ENCODE results near the gene RNF26.

Gene RNF26

DNA sequence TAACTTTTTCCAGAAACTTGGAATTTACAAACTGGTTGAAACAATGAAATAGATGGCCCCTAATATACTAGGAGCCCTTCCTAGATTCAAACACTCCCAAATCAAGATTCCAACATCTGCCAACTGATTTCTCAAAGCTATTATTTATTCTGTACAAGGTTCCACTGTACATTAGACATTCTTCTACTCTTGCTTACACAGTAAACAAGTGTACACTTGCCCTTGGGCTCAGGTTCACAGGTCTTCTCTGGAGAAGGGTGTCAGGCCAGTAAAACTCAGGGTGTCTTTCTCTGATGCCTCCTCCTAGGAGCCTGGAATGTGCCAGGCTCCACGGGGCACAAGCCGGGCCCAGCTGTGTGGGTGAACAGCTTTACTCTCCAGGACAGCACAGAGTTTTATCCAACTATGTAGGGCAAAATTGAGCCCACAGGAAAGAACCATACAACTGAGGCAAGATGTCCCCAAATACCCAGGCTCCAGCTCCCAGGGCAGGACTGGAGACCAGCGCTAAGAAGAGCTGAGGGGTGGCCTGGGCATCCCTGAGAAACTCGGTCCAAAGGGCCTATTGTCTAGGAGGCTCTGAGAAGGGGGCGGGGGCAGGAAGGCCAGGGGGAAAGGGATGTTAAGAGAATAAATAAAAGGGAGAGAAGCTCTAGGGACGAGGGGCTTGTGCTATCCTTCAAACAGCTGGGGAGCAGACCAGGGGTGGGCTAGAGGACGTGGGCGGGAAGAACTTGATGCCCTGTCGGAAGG lies 20.9 kb downstream of the RNF26 start:
- DNase-seq, result no peak

GRCh38 chr11:119356349-119357031 lies 22.2 kb downstream of the RNF26 start:
- peak; percentile 66 for DNase-seq

DNA sequence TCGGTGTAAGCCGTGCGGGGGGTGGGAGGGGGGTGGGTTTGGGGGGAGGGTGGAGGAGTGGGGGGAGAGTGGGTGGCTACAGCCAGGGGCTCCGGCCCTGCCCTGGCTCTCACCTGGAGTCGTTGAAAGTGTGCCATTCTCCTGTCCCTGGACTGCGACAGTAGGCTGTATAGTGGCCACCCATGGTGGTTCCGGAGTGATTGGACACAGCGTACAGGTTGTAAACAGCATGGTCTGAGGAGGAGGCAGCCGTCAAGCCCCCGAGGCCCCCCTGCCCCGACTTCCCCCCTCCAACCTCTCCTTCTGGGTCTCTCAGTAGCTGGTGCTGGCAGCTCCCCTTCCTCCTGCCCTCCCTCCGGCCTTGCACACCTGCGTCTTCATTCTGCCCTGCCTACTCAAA lies 22.7 kb downstream of the RNF26 start:
- no peak for DNase-seq

GRCh38 chr11:119359365-119360214 lies 25.3 kb downstream of the RNF26 start:
- no peak for DNase-seq

DNA sequence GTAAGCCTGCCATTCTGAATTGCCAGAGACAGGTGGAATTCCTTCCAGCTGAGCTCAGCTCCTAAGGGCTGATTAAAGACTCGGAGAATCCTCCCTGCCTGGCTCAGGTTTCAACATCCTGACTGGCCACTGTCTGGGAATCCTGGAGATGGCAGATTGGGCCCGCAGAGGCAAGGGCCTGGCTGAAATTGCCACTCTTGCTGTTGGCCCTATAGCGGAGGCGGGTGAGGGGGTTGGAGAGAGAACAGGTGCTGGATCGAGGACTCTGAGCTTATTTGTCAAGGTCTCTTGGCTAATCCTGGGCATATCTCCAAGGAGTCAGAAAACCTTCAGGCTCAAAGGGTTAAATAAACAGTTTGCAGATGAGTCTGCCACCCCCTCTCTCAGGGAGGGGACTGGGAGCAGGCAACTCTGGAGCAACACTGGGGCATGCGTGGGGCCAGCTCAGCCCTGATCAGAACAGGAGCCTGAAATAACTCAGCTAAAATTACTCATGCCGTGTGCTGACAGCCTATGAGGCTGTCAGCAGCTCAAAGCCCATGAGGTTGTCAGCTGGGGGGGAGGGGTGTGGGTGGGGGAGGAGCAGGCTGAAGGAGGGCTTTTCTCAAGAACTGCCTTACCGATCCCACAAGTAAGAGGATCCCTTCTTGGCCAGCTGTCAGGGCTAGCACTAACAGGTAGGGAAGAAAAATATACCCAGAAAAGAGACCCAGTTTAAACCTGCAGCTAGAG lies 26.9 kb downstream of the RNF26 start:
- DNase-seq, result peak; percentile 89

DNA sequence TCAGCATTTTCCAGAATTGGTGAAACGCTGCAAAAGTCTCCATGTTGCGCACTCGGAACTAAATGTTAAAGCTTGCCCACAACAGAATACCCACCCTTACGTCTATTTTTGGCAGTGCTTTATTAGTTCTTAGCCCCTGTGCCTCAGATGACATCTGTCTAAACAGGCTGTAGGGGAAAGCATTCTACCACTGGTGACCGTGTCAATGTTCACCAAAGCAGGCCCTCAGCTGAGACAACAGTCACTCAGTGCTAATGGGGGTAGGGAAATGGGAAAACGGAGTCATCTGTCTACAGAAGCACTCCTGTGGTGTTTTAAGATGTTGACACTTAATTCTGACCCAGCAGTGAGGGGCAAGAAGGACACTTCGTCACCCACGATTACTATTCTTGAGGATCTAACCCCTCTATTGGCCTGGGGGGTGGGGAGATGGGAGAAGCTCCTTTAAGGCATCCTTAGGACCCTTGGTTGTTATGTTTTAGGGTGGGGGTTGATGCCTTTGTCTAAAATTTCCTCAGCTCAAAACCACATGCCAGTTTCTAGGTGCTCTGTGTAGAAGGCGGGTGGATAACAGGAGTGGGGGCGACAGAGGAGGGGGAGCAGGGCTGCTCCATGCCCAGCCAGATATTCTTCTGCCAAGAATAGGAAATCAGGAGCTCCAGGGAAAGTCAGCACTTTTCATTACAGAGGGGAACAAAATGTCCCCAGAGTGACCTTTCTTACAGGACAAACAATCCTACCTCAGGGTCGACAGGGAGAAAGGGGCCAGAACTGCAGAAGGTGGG lies 27.8 kb downstream of the RNF26 start:
- no peak for DNase-seq

DNA sequence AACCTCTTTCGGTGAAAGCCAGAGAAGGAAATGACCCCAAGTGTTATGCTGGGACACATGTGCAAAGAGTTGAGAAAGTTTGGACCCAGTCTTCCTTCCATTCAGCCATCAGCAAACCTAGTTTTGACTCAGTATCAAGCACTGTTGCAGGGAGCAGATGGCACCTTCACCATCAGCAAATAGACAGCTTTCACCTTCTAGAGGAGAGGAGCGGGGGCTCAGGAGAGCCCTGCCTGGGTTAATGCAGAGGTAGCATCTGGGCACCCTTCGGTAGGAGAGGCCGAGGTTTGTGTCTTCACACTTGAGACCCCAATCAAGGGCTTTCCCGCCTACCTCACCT lies 28.4 kb downstream of the RNF26 start:
- DNase-seq, result peak; percentile 56

GRCh38 chr11:119363081-119363850 lies 28.9 kb downstream of the RNF26 start:
- DNase-seq, result no peak

- DNase-seq, result no peak
Measured at GRCh38 chr11:119363851-119364590, 29.7 kb downstream of the RNF26 start.

GRCh38 chr11:119365071-119365591 lies 30.8 kb downstream of the RNF26 start:
- no peak for DNase-seq

DNA sequence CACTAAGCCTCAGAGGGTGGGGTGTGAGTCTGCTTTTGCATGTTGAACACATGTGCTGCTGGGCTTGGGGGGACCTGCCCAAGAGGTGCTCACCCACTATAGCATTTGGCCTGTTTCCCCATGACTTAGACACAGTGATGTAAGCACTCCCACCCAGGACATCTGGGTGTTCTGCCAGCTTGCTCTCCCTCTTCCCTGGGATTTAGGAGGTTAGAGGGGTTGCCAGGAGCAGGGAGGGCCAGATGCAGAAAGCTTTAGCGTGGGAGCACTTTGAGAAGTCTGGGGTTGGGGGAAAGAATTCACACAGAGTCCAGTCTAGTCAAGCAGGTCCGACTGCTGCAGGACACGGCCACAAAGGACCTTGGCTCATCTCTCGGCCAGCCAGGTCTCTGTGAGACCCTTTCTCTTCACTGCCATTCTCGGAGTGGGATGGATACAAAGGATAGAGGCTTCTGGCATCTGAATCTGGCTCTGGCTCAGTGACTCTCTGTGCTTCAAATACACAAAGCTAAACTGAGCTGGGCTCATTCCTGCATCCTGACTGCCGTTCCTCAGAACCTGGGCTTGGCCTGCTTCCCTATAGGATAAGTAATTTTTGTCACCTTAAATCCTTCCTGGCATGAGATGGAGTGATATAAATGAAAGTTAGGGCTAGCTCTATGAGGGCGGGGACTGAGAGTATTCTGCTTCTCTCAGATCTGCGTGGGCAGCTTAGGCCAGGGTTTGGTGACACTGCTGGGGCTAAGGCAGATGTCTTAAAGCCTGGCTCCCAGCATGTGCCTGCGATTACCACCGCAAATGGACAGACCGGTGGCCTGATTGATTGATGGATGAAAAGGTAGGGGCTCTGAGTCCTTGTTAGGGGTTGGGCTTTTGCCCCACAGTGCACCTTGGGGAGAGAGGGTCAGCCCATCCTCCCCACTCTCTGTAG lies 32.6 kb downstream of the RNF26 start:
- DNase-seq, result no peak

DNA sequence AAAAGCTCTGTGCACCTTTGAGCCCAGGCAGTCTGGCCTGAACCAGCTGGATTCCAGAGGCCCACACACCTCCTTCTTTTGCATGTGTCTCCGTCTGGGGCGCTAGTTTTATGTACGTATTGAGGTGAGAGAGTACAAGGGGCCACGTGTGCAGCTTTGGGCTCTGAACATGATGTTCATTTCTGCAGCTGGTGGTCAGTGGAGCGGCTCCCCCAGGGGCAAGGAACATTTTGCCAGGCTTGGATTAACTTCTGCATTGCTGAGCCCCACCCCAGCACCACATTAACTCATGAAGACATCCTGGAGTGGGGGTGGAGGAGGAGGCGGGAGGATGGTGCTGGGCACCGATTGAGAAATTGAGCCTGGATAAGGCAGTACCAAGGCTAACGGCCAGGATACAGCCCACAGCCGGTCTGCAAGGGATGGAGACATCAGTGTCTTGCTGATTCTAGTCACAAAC lies 33.4 kb downstream of the RNF26 start:
- DNase-seq, result no peak

- DNase-seq, result peak; percentile 80
Measured at GRCh38 chr11:119368121-119369034, 34.1 kb downstream of the RNF26 start.

DNA sequence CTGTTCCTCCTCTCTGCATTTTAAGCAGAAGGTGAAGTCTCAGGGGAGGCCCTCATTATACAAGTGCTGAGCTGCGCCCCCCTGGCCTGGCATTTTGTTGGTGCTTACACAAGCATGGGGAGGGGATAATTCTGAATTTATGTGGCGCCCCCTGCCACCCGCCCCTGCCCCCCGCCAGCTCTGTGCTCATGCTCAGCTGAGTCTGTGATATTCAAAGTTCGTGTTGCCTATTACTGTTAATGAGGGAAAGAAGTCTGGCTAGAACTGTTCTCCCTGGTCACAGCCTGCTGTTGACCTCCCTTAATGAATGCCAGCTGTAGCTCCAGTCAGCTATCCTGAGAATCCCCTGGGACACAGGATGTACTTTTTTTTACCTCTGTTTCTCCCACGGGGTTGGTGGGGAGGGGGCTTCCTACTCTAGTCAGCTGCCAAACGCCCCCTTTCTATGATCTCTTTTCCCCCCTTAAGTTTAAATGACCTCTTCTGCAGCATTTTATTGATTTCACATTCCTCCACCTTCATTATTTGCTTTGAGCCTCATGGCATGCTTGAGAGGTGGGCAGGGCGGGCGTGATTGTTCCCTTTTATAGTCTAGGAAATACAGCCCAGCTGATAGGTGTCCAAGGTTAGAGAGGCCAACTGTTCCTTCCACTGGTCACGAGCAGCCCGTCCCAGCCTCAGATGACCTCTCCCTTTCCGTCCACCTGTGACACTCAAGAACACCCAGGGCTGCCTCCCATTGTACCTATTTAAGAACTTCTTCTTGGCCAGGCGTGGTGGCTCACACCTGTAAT lies 35.0 kb downstream of the RNF26 start:
- peak; percentile 76 for DNase-seq

DNA sequence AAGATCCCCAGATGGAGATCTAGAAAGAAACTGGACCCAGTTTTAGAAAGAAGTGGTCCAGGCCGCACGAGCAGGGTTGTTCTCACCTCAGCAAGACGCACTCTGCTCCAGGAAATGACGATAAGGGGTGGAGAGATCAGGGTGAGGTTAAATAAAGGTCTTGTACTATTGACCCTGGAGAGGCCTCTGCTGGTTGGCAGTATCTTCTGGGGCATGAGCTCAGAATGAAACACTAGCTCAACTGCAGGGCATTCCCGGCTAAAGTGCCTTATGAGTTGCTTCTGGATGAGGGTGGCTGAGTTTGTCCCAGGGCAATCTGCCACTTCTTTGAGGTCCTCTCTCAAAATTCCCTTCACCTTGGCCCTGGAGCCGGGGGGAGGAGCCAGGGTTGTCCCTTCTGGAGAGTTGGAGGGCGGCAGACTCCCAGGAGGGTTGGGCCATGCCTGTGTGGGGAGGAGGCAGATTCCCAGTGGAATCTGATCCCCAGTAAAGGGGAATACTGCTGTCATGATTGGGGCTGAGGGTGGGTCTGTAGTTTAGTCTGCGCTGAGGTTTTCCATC lies 36.2 kb downstream of the RNF26 start:
- peak; percentile 47 for DNase-seq

- DNase-seq, result no peak
Measured at GRCh38 chr11:119371067-119371601, 36.8 kb downstream of the RNF26 start.

Measured in NCI-H2171 treated with DMSO at 0.1 percent for 48 hours (cell line).